Spleen (tissue), 13 donors: ENCODE measurements around the gene HYAL2. TPM values are rescaled to one million over a fixed set of nuclear protein-coding genes. Genes with fewer than 3 reads are reported as not detected.

Experiments
- DNase-seq: peaks from one replicate; pipeline ENCODE4 v3.0.0-alpha.2; 2020
- H3K27ac ChIP-seq, 8 donors: fragments of 200-600 bp; sonication (generic) in 7 of 8; 1 replicate in 4 of 8; 2 replicates in 4 of 8; pipeline versions ENCODE4 v1.5.0 to v1.8.0; 2016 to 2021; ENCODE audit warnings: inconsistent platforms in 4 of 8, mild to moderate bottlenecking in 4 of 8, moderate library complexity in 1 of 8
- H3K27me3 ChIP-seq, 7 donors: fragments of 200-600 bp; sonication (generic) in 6 of 7; replicated peaks in 1 of 7; 1 replicate in 4 of 7; 2 replicates in 3 of 7; pipeline versions ENCODE4 v1.5.0 to v1.8.0; 2016 to 2021; ENCODE audit warnings: inconsistent platforms in 3 of 7, mild to moderate bottlenecking in 1 of 7
- H3K36me3 ChIP-seq, 6 donors: fragments of 200-600 bp; sonication (generic) in 5 of 6; 1 replicate in 4 of 6; 2 replicates in 2 of 6; pipeline versions ENCODE4 v1.5.0 to v1.8.0; 2016 to 2021; ENCODE audit warnings: inconsistent platforms in 2 of 6
- H3K4me1 ChIP-seq, 6 donors: fragments of 200-600 bp; sonication (generic) in 5 of 6; 1 replicate in 3 of 6; 2 replicates in 3 of 6; pipeline versions ENCODE4 v1.5.0 to v1.8.0; 2016 to 2021; ENCODE audit warnings: inconsistent platforms in 3 of 6
- H3K4me3 ChIP-seq, 8 donors: fragments of 200-600 bp; sonication (generic) in 7 of 8; 1 replicate in 4 of 8; 2 replicates in 4 of 8; pipeline versions ENCODE4 v1.5.0 to v1.8.0; 2016 to 2021; ENCODE audit warnings: inconsistent platforms in 4 of 8, mild to moderate bottlenecking in 4 of 8, moderate library complexity in 2 of 8
- H3K9me3 ChIP-seq, 8 donors: fragments of 200-600 bp; sonication (generic) in 7 of 8; 1 replicate in 4 of 8; 2 replicates in 4 of 8; pipeline versions ENCODE4 v1.5.0 to v1.8.0; 2016 to 2021; ENCODE audit warnings: inconsistent platforms in 4 of 8
- POLR2A ChIP-seq, 3 donors: fragments of 450-650 bp; IDR thresholded peaks; one replicate each; pipeline ENCODE4 v1.5.1; 2017; ENCODE audit warnings: antibody characterized with exemption in 3 of 3, mild to moderate bottlenecking in 1 of 3
- POLR2AphosphoS5 ChIP-seq, 3 donors: sonication (generic); formaldehyde crosslinking; IDR thresholded peaks; one replicate each; pipeline ENCODE4 v1.5.1; 2017; ENCODE audit warnings: antibody characterized with exemption in 3 of 3
- WGBS, 5 donors: extraction: QIAGEN DNeasy Blood & Tissue Kit in 3 of 5; methylation state at CpG; one replicate each; pipeline versions ENCODE4 v1.1.5 to v1.1.7; 2013 to 2018; 5-methylcytosine and 5-hydroxymethylcytosine counted together
- intact Hi-C: fragments of 100-400 bp; cut with DNase I; formaldehyde crosslinking; loops from one replicate; pipeline ENCODE4 v1.15.0; 2023; ENCODE audit warnings: low total_unique reads
- long read RNA-seq, 2 donors: transcript quantifications; one replicate each; lab custom pipeline, GENCODE V29; 2026
- polyA plus RNA-seq, 3 donors: library from polyadenylated mRNA; stranded (reverse); fragments of 200-250 nt; gene quantifications; one replicate each; pipeline ENCODE4 v1.2.1, GENCODE V29; 2013
- total RNA-seq, 7 donors: library from RNA; depleted of rRNA in 3 of 7; stranded (reverse); fragments of >200 nt in 3 of 7; fragmentation: NEBNext Ultra II Directional in 4 of 7; extraction: Animal tissue kit (Norgen Biotek cat#: 25700) in 4 of 7; gene quantifications; one replicate each; pipeline versions ENCODE4 v1.1.0 to v1.2.1, GENCODE V29; 2016 to 2021
- TF ChIP-seq, protein P1 (sequence below), 11 experiments: fragments of 200-600 bp in 7 of 11; fragments of 450-650 bp in 4 of 11; sonication (generic) in 4 of 11; IDR thresholded peaks in 8 of 11; conservative IDR thresholded peaks in 3 of 11; 1 replicate in 7 of 11; 2 replicates in 4 of 11; pipeline versions ENCODE4 v1.4.0 to v1.8.0; 2016 to 2021; ENCODE audit warnings: antibody characterized with exemption in 11 of 11, inconsistent platforms in 4 of 11, mild to moderate bottlenecking in 1 of 11
- donor health status: healthy with polysubstance abuse.
- donor health status: DM: no; HTN: no; CAD: no; lungs with moderate emphysema.
- donor health status: DM: no; HTN: no; CAD: no.
- donor health status: Bipolar disorder and iron deficiency.
- donor health status: healthy.
- donor health status: DM: no; HTN: no; CAD: no.
- donor health status: DM: yes; HTN: yes; CAD: no.

The HYAL2 gene, protein sequence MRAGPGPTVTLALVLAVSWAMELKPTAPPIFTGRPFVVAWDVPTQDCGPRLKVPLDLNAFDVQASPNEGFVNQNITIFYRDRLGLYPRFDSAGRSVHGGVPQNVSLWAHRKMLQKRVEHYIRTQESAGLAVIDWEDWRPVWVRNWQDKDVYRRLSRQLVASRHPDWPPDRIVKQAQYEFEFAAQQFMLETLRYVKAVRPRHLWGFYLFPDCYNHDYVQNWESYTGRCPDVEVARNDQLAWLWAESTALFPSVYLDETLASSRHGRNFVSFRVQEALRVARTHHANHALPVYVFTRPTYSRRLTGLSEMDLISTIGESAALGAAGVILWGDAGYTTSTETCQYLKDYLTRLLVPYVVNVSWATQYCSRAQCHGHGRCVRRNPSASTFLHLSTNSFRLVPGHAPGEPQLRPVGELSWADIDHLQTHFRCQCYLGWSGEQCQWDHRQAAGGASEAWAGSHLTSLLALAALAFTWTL
- total RNA-seq (100 to 1,000 TPM; 192 to 746 (median 523) TPM), polyA plus RNA-seq (100 to 1,000 TPM; 108 to 155 (median 123) TPM)
- long read RNA-seq, donor 1, full-length matches to known transcripts = 46 of 46 reads
- long read RNA-seq, donor 1, partial matches to known transcripts = 0 of 46 reads
- long read RNA-seq, donor 1, other reads (novel, unspliced or antisense) = 0 of 46 reads
- long read RNA-seq, donor 2, full-length matches to known transcripts = 41 of 53 reads
- long read RNA-seq, donor 2, partial matches to known transcripts = 12 of 53 reads
- long read RNA-seq, donor 2, other reads (novel, unspliced or antisense) = 0 of 53 reads

DNA sequence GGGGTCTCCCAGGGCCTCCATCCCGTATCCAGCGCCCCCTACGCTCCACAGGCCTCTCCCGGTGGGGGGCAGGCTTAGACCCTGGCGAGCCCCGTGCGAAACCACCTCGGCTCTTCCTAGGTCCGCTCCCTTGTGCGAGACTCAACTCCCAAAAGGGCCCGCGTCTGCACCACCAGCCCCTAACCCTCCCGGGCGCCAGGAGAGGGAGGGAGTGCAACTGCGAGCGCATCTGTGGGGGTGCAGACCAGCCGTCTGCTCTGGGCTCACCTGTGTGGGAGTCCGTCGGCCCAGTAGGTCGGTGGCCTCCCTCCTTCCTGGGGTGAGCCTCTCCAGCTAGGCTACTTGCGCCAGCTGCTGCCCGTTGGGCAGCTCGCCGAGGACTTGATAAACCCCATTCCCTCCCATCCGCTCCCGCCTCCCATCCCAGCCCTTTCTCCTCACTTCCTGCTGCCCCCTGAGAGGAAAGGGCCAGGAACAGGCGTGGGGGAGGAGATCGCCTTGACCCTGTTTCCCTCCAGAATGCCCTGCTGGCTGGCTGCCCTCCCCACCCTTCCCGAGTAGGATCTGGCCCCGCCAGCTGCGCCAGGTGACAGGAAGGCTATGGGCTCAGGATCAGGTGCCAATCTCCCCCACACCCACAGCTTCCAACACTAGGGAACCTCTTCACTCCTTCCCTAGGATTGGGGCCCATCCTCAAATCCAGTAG lies at the start of gene HYAL2:
Gene HYAL2, minus strand, starts transcription at position 360 of the 706 bp plus-strand sequence. CDS start 2,256 bp downstream, outside the sequence.
- 47 to 60% (median 55%) methylated on average over 14 to 31 of the region's 31 CpGs for WGBS, 5 donors
- DNase-seq = peak; percentile 89
- Histone ChIP-seq H3K4me3 (peak within 1 kb of the TSS; percentile 72 to 97 (median 90)), H3K9me3 (no peaks in the 10 kb centered on the region), H3K36me3 (peaks cover 2 to 59% (median 32%) of the 10 kb centered on the region in 6 donors), H3K27me3 (no peaks in the 10 kb centered on the region), H3K27ac (peak within 1 kb of the TSS; percentile 86 to 96 (median 93)), H3K4me1 (peaks cover 33 to 93% (median 89%) of the 10 kb centered on the region in 6 donors)
- intact Hi-C loops = loop anchor here (10.0 kb wide), 1 partner anchor 88 kb away; the partner anchor contains the start of gene GNAI2
- TF ChIP-seq, protein P1, sequence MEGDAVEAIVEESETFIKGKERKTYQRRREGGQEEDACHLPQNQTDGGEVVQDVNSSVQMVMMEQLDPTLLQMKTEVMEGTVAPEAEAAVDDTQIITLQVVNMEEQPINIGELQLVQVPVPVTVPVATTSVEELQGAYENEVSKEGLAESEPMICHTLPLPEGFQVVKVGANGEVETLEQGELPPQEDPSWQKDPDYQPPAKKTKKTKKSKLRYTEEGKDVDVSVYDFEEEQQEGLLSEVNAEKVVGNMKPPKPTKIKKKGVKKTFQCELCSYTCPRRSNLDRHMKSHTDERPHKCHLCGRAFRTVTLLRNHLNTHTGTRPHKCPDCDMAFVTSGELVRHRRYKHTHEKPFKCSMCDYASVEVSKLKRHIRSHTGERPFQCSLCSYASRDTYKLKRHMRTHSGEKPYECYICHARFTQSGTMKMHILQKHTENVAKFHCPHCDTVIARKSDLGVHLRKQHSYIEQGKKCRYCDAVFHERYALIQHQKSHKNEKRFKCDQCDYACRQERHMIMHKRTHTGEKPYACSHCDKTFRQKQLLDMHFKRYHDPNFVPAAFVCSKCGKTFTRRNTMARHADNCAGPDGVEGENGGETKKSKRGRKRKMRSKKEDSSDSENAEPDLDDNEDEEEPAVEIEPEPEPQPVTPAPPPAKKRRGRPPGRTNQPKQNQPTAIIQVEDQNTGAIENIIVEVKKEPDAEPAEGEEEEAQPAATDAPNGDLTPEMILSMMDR (IDR thresholded peaks at IDR 0.05 in 8 of 11, conservative IDR thresholded peaks at IDR 0.05 in 3 of 11) = no peak
- peak; percentile 90 to 95 (median 93) for TF ChIP-seq POLR2AphosphoS5 (IDR thresholded peaks at IDR 0.05)
- peak in 1 of 3 donors; percentile 66 for TF ChIP-seq POLR2A (IDR thresholded peaks at IDR 0.05)

DNA sequence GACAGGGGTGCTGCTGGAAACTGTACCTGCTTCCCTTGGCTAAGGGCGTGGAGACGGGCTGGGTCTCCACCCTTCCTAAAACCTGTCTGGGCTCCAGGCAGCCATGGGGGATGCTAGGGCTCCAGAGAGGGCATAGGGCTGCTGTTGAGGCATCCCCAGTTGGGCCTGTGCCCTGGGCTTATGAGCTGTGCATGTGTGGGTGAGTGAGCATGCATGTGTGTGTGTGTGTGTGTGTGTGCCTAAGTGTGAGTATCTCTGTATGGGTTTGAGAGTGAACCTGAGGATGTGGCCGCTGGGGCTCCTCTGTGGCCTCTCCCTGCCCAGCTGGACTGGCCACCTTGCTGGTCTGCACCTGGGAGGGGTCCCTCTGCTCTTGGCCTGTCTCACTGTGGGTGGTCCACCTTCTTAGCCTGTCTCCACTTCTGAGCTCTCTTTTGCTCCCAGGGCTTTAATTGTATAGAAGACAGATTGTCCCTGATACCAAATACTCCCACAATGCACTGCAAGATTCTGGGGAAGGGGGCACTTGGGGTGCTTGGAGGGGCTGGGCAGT lies 48.7 kb upstream of the HYAL2 start:
- 78 to 96% (median 83%) methylated on average over 3 of the region's 3 CpGs for WGBS, 5 donors
- TF ChIP-seq POLR2AphosphoS5 (IDR thresholded peaks at IDR 0.05) (no peak), POLR2A (IDR thresholded peaks at IDR 0.05) (no peak)
- intact Hi-C loops = no loop called here

DNA sequence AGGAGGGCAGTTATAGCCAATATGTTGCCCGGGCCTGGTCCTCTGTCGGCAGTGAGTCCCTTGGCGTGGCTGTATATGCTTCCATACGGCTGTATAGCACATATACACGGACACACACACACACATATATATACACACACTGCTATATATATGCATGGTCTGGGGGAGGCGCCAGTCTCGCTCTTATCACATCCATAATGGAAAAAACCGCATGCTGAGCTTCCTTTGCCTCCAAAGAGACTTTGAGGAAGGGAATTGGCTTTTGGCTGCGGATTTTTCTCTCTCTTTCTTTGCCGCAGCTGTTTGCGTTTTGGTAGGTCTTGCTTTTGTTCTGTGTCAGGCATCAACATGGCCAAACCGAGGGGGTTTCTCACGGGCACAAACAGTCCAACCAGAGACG lies 48.0 kb upstream of the HYAL2 start:
- 66 to 75% (median 68%) methylated on average over 14 of the region's 14 CpGs for WGBS, 5 donors
- no peak for DNase-seq
- intact Hi-C loops = no loop called here
- Histone ChIP-seq H3K4me1 (peaks cover 0 to 22% (median 7%) of the 10 kb centered on the region in 6 donors), H3K36me3 (no peaks in the 10 kb centered on the region), H3K4me3 (no peak overlapping the region), H3K9me3 (no peaks in the 10 kb centered on the region), H3K27ac (no peak overlapping the region), H3K27me3 (peaks cover 0 to 14% (median 0%) of the 10 kb centered on the region in 7 donors)
- TF ChIP-seq, protein P1 (IDR thresholded peaks at IDR 0.05 in 8 of 11, conservative IDR thresholded peaks at IDR 0.05 in 3 of 11) = no peak
- TF ChIP-seq POLR2AphosphoS5 (IDR thresholded peaks at IDR 0.05) (no peak), POLR2A (IDR thresholded peaks at IDR 0.05) (no peak)

More for the DNA sequence above, 48.7 kb upstream of the HYAL2 start:
- Histone ChIP-seq H3K27me3 (peaks cover 0 to 14% (median 0%) of the 10 kb centered on the region in 7 donors), H3K4me1 (peaks cover 0 to 16% (median 1%) of the 10 kb centered on the region in 6 donors), H3K9me3 (no peaks in the 10 kb centered on the region), H3K4me3 (no peak overlapping the region), H3K36me3 (no peaks in the 10 kb centered on the region), H3K27ac (no peak overlapping the region)
- no peak for DNase-seq
